Endothelial cell of hepatic sinusoid (primary cell): ENCODE data around the gene FGF7.
"Not testable (repeated sequence)": the region's sequence is repeated elsewhere in the genome, so short reads cannot be mapped to it uniquely, and the experiment has no call there.

ENCODE experiments used
- in situ Hi-C: cut with HindIII; loops from 2 replicates; pipeline ENCODE4 v1.10.0; 2017; ENCODE audit warnings: low sequenced_read_pairs

The FGF7 gene

GRCh38 chr15:49423021-49423420 is at the start of gene FGF7:
Gene FGF7, plus strand, starts transcription at chr15:49423242. Its CDS starts 1,056 bp downstream, at chr15:49424298.
- in situ Hi-C loops, result no loop called here

- in situ Hi-C loops, result no loop called here
These were observed 43.0 kb upstream of the FGF7 start for GRCh38 chr15:49379996-49380395.

- in situ Hi-C loops, result no loop called here
These were observed 42.1 kb upstream of the FGF7 start for GRCh38 chr15:49380912-49381311.

DNA sequence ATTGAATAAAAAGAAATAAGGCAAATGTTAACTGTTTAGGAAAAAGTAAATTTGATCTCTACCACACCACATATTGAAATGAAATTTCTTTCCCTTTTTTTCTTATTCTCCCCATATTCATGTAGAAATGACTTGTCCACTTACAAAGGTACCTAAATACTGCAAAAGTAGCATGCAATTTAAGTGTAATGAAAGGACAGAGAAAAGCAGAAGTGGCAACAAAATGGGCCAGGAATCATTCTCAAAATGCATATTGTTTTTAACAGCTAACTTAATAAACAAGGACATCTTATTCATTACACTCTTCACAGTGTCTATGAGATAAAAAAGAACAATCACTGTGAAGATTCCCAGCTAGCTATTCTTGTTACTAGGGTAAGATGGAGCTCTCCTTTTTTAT is 40.6 kb upstream of the FGF7 start:
- in situ Hi-C loops, result no loop called here

DNA sequence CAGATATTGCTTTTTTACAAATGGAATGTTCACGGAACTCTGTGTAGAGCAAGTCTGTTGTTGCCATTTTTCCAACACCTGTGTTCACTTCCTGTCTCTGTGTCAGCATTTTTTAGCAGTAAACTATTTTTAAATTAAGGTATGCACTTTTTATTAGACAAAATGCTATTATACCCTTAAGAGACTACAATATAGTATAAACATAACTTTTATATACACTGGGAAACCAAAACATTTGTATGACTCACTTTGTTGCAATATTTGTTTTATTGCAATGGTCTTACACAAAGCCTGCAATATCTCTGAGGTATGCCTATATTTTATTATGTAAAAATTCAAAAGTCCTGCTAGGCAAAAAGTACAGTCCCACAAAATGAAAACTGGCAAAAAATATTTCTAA is 39.8 kb upstream of the FGF7 start:
- in situ Hi-C loops, result no loop called here

DNA sequence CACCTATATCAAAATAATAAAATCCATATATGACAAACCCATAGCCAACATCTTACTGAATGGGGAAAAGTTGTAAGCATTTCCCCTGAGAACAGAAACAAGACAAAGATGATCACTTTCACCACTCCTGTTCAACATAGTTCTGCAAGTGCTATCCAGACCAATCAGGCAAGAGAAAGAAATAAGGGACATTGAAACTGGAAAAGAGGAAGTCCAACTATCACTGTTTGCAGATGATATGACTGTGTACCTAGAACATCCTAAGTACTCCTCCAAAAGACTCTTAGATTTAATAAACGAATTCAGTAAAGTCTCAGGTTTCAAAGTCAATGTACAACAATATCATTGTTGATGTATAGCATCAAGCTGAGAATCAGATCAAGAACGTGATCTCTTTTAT is 35.6 kb upstream of the FGF7 start:
- in situ Hi-C loops, result no loop called here

DNA sequence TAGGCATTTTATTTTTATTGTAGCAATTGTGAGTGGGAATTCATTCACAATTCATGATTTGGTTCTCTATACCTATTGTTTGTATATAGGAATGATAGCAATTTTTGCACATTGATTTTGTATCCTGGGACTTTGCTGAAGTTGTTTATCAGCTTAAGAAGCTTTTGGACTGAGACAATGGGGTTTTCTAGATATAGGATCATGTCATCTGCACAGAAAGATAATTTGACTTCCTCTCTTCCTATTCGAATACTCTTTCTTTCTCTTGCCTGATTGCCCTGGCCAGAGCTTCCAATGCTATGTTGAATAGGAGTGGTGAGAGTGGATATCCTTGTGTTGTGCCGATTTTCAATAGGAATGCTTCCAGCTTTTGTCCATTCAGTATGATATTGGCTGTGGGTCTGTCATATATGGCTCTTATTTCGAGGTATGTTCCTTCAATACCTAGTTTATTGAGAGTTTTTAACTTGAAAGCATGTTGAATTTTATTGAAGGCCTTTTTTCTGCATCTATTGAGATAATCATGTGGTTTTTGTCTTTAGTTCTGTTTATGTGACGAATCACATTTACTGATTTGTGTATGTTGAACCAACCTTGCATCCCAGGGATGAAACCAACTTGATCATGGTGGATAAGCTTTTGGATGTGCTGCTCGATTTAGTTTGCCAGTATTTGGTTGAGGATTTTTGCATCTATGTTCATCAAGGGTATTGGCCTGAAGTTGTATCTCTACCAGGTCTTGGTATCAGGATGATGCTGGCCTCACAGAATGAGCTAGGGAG is 20.3 kb upstream of the FGF7 start:
- in situ Hi-C loops, result not testable (repeated sequence)

GRCh38 chr15:49406352-49407118 is 16.5 kb upstream of the FGF7 start:
- in situ Hi-C loops, result no loop called here

GRCh38 chr15:49410641-49411040 is 12.4 kb upstream of the FGF7 start:
- in situ Hi-C loops, result no loop called here

DNA sequence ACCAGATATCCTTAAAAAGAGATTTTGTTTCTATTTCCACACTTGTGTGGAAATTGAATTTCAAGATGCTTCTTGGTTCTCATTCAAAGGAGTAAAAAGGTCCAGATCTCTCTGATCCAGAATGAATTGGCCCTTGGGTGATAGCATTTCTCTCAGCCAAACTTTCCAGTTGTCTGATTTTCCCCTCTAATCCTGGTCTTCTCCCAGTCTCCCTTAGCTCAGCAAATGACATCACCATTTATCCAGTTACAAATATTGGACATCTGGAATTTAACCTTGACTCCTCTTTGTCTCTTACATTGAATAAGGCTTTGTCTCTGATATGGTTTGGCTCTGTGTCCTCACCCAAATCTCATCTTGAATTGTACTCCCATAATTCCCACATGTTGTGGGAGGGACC is 10.2 kb upstream of the FGF7 start:
- in situ Hi-C loops, result no loop called here

GRCh38 chr15:49415149-49415548 is 7.9 kb upstream of the FGF7 start:
- in situ Hi-C loops, result no loop called here

DNA sequence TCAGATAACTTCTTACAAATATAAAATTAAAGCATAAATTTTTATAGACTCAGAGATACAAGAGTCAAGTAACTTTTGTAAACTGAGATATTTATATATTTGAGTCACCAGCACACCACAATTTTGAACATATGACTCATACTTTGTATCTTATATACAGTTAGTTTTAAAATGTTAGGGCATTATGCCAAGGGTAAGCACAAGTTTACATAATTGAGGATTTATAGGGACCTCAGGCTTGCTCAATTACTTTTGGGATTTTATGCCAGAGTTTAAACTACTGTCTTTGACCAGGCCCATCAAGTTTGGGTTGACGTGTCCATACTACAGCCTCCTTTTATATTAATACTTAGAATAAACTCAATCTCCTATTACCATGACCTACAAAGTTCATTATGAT is 7.4 kb upstream of the FGF7 start:
- in situ Hi-C loops, result no loop called here

GRCh38 chr15:49418811-49419210 is 4.2 kb upstream of the FGF7 start:
- in situ Hi-C loops, result no loop called here

- in situ Hi-C loops, result no loop called here
These were observed 1.1 kb upstream of the FGF7 start for GRCh38 chr15:49421991-49422390.

DNA sequence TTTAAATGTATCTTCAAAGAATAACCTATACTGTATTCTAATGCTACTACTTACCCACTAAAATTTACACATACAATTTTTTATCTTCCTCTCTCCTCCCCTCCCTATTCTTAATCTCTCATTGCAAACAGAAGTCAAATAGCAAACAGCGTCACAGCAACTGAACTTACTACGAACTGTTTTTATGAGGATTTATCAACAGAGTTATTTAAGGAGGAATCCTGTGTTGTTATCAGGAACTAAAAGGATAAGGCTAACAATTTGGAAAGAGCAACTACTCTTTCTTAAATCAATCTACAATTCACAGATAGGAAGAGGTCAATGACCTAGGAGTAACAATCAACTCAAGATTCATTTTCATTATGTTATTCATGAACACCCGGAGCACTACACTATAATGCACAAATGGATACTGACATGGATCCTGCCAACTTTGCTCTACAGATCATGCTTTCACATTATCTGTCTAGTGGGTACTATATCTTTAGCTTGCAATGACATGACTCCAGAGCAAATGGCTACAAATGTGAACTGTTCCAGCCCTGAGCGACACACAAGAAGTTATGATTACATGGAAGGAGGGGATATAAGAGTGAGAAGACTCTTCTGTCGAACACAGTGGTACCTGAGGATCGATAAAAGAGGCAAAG is 984 bp downstream of the FGF7 start:
- in situ Hi-C loops, result no loop called here

GRCh38 chr15:49424954-49425353 is 1.9 kb downstream of the FGF7 start:
- in situ Hi-C loops, result no loop called here

DNA sequence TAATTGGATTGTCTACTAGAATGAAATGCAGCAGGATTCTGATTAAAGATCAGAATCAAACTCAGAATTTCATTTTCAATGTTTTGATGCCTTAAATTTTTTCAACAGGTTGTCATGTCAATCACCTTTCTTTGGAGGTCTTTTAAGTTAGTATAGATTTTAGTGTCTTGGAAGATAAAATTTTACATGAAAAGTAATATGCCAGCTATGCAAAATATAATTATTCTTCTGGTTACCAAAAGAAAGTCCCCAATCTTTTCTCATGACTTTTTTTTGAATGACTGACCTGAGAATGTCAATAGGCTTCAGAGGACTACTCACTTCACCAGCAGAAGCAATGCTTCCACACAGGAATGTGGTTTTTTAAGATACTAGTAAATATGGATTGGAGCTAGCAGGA is 4.3 kb downstream of the FGF7 start:
- in situ Hi-C loops, result no loop called here

GRCh38 chr15:49428409-49429095 is 5.5 kb downstream of the FGF7 start:
- in situ Hi-C loops, result no loop called here

DNA sequence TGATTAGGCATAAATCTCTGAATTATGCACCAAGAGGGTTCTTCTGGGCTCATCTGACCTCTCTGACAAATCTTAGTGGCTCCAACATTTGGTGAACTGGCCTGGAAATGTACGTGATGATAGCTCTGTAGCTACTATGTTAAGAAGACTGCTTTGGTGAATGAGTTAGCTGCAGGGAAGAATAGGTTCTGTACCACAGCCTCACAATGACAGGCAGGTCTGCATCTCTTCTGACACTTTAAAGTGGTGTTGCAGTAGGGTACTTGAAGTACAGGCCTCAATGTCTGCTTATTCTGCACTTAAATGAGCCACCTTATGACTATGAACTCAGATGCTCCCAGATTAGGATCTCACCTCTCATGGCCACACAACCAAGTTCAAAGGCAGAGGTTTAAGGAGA is 7.0 kb downstream of the FGF7 start:
- in situ Hi-C loops, result no loop called here

DNA sequence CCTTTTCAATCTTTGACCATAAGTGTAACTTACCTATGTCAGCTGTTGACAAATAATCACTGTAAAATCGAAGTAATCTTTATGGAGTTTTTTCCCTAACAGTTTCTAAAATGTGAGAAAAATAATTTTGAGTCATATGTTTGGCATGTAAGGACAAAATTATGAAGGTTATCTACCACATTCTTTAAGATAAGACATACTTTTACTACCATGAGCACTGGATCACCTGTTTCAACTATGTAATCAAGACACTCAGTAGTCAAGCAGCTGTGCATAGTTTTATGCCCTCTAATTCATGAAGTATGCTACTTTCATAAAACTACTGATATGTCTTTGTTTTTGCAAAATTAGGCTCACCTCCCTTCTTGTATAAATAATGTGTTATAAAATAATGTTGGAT is 12.1 kb downstream of the FGF7 start:
- in situ Hi-C loops, result no loop called here

- in situ Hi-C loops, result no loop called here
These were observed 13.7 kb downstream of the FGF7 start for GRCh38 chr15:49436751-49437150.
